Prostate gland (tissue), 2 donors: Measurements from ENCODE around the gene RC3H2. TPM values are rescaled to one million over a fixed set of nuclear protein-coding genes. Genes with fewer than 3 reads are reported as not detected.
"Not testable (repeated sequence)": the region's sequence is repeated elsewhere in the genome, so short reads cannot be mapped to it uniquely, and the experiment has no call there.

ENCODE experiments used
- DNase-seq: peaks from one replicate; pipeline ENCODE4 v3.0.0-alpha.2; 2019; ENCODE audit warnings: low spot score
- H3K27ac ChIP-seq, 2 donors: fragments of 200-600 bp; sonication (generic); 2 replicates each; pipeline ENCODE4 v1.5.1; 2017 to 2019
- H3K27me3 ChIP-seq: fragments of 200-600 bp; sonication (generic); replicated peaks from 2 replicates; pipeline ENCODE4 v1.5.1; 2019; ENCODE audit not compliant: insufficient read depth
- H3K36me3 ChIP-seq, 2 donors: fragments of 200-600 bp; sonication (generic); 1 replicate in 1 of 2; 2 replicates in 1 of 2; pipeline versions ENCODE4 v1.5.1 to v1.8.1; 2017 to 2019
- H3K4me1 ChIP-seq: fragments of 200-600 bp; sonication (generic); replicated peaks from 2 replicates; pipeline ENCODE4 v1.5.1; 2019
- H3K4me3 ChIP-seq, 2 donors: fragments of 200-600 bp; sonication (generic); 2 replicates each; pipeline ENCODE4 v1.5.1; 2017 to 2019
- H3K9me3 ChIP-seq: fragments of 200-600 bp; sonication (generic); 2 replicates; pipeline ENCODE4 v1.5.1; 2017
- POLR2A ChIP-seq: fragments of 450-650 bp; IDR thresholded peaks from one replicate; pipeline ENCODE4 v1.6.1; 2016; ENCODE audit warnings: antibody characterized with exemption, mild to moderate bottlenecking
- POLR2AphosphoS5 ChIP-seq: sonication (generic); formaldehyde crosslinking; IDR thresholded peaks from one replicate; pipeline ENCODE4 v1.6.1; 2017; ENCODE audit warnings: antibody characterized with exemption
- WGBS: methylation state at CpG from one replicate; pipeline ENCODE4 v1.1.5; 2018; 5-methylcytosine and 5-hydroxymethylcytosine counted together
- intact Hi-C: fragments of 100-400 bp; cut with DNase I; formaldehyde crosslinking; loops from one replicate; pipeline ENCODE4 v1.14.2; 2022
- total RNA-seq, 2 donors: library from RNA; depleted of rRNA; stranded (reverse); fragments of >200 nt; gene quantifications; one replicate each; pipeline ENCODE4 v1.1.0, GENCODE V29; 2016
- TF ChIP-seq, protein P1 (sequence below), 4 experiments: fragments of 200-600 bp in 2 of 4; fragments of 450-650 bp in 2 of 4; sonication (generic) in 2 of 4; IDR thresholded peaks; 1 replicate in 3 of 4; 2 replicates in 1 of 4; pipeline ENCODE4 v1.5.1; 2016 to 2019; ENCODE audit warnings: antibody characterized with exemption in 4 of 4, mild to moderate bottlenecking in 2 of 4, moderate library complexity in 2 of 4

The RC3H2 gene
- total RNA-seq, 2 donors from 2014 or later = 25.8 to 47.9 TPM

DNA sequence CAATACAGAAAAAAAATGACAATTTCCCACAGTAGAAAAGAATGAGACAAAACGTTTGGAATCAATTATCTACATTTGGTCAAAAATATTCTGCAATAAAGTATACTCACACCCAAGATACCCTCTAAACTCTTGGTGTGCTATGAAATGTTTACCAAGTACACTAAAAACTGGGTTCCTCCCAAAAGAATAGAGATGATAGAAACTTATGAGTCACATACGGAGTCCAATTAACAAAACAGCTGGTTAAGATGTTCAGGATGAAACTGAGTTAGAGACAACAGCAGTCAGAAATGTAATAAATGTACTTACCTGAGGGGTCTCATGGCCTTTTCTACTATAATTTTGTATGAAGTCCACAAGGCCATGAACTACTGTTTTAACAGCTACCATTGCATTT lies 25.7 kb downstream of the RC3H2 start:
- DNase-seq = no peak
- intact Hi-C loops = no loop called here
- H3K27ac ChIP-seq = no peak overlapping the region
- H3K27me3 ChIP-seq = no peaks in the 10 kb centered on the region
- peaks cover 0 to 3% of the 10 kb centered on the region in 2 donors for H3K36me3 ChIP-seq
- H3K9me3 ChIP-seq = no peaks in the 10 kb centered on the region
- H3K4me3 ChIP-seq = no peak overlapping the region
- no peaks in the 10 kb centered on the region for H3K4me1 ChIP-seq
- WGBS = 75% methylated on average over 2 of the region's 2 CpGs
- TF ChIP-seq POLR2AphosphoS5 (no peak), POLR2A (no peak)
- TF ChIP-seq, protein P1, sequence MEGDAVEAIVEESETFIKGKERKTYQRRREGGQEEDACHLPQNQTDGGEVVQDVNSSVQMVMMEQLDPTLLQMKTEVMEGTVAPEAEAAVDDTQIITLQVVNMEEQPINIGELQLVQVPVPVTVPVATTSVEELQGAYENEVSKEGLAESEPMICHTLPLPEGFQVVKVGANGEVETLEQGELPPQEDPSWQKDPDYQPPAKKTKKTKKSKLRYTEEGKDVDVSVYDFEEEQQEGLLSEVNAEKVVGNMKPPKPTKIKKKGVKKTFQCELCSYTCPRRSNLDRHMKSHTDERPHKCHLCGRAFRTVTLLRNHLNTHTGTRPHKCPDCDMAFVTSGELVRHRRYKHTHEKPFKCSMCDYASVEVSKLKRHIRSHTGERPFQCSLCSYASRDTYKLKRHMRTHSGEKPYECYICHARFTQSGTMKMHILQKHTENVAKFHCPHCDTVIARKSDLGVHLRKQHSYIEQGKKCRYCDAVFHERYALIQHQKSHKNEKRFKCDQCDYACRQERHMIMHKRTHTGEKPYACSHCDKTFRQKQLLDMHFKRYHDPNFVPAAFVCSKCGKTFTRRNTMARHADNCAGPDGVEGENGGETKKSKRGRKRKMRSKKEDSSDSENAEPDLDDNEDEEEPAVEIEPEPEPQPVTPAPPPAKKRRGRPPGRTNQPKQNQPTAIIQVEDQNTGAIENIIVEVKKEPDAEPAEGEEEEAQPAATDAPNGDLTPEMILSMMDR (IDR thresholded peaks at IDR 0.05) = no peak

DNA sequence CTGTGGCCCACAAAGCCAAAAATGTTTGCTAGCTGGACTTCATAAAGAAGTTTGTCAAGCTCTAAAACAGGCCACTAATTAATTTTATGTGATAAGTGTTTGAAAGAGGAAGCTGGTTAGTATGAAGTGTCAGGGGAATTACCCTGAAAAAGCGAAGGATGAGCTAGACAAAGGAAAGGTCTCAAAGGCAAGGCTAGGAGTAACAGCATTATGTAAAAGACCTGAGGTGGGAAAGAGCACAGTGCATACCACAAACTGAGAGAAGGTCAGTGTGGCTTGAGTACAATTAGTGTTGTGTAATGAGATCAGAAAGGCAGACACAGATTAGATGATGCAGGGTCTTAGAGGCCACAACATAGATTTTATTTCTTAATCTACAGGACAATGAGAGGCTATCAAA lies 29.6 kb downstream of the RC3H2 start:
- WGBS = 81% methylated on average over 1 of the region's 1 CpG
- Histone ChIP-seq H3K4me3 (no peak overlapping the region), H3K36me3 (peaks cover 0 to 3% of the 10 kb centered on the region in 2 donors), H3K9me3 (no peaks in the 10 kb centered on the region), H3K27ac (no peak overlapping the region), H3K27me3 (no peaks in the 10 kb centered on the region), H3K4me1 (no peaks in the 10 kb centered on the region)
- no peak for TF ChIP-seq POLR2AphosphoS5
- TF ChIP-seq, protein P1 (IDR thresholded peaks at IDR 0.05) = no peak
- TF ChIP-seq POLR2A = no peak
- intact Hi-C loops = no loop called here
- no peak for DNase-seq

DNA sequence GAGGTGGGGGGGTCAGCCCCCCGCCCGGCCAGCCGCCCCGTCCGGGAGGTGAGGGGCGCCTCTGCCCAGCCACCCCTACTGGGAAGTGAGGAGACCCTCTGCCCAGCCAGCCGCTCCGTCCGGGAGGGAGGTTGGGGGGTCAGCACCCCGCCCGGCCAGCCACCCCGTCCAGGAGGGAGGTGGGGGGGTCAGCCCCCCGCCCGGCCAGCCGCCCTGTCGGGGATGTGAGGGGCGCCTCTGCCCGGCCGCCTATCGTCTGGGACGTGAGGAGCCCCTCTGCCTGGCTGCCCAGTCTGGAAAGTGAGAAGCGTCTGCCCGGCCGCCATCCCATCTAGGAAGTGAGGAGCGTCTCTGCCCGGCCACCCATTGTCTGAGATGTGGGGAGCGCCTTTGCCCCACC lies 37.9 kb downstream of the RC3H2 start:
- intact Hi-C loops, H3K9me3 ChIP-seq, H3K36me3 ChIP-seq: not testable (repeated sequence)

DNA sequence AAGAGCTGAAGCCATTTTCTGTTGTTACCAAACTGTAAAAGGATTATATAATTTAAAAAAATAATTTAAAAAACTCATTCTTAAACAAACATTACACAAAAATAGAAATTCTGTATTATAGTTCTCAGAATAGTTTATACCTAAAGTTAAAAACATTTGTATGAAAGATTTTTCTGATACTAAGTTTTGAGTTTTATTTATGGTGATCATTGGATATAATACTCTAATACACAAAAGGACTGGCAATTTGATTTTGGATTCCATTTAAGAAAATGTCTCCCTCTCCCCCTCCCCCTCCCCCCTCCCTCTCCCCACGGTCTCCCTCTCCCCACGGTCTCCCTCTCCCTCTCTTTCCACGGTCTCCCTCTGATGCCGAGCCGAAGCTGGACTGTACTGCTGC lies 39.1 kb downstream of the RC3H2 start:
- DNase-seq = no peak
- Histone ChIP-seq H3K36me3 (no peaks in the 10 kb centered on the region), H3K27me3 (no peaks in the 10 kb centered on the region), H3K4me1 (no peaks in the 10 kb centered on the region), H3K9me3 (no peaks in the 10 kb centered on the region), H3K4me3 (no peak overlapping the region), H3K27ac (no peak overlapping the region)
- WGBS = 88% methylated on average over 4 of the region's 5 CpGs
- intact Hi-C loops = no loop called here
- no peak for TF ChIP-seq POLR2A
- TF ChIP-seq, protein P1 (IDR thresholded peaks at IDR 0.05) = no peak

More for the DNA sequence above, 37.9 kb downstream of the RC3H2 start:
- not testable (repeated sequence) for H3K27me3 ChIP-seq, H3K4me1 ChIP-seq, DNase-seq, H3K4me3 ChIP-seq, H3K27ac ChIP-seq
- no CpG with 5 or more reads among the region's 27 CpGs for WGBS

DNA sequence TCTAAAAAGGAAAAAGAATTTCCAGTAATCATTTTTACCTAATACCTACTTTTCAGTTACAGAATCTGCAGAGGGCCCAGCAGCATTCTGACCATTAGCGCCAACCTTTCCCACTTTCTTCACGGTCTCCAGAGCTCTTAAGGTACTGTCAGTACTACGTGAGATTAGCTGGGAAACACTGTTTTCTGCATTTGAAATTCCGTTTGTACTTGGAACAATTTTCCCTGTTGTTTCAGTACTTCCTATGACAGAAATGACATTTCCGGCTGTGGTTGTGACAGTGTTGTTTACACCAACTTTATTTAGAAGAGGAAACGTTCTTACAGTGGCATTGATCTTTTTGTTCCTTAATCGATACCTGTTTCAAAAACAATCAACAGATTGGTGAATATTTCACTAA lies 39.9 kb downstream of the RC3H2 start:
- TF ChIP-seq, protein P1 (IDR thresholded peaks at IDR 0.05) = no peak
- TF ChIP-seq POLR2A = no peak
- no peak for TF ChIP-seq POLR2AphosphoS5
- H3K4me1 ChIP-seq = no peaks in the 10 kb centered on the region
- DNase-seq = no peak
- H3K27me3 ChIP-seq = no peaks in the 10 kb centered on the region
- intact Hi-C loops = no loop called here
- no peaks in the 10 kb centered on the region for H3K9me3 ChIP-seq
- H3K27ac ChIP-seq = no peak overlapping the region
- 85% methylated on average over 7 of the region's 7 CpGs for WGBS
- H3K4me3 ChIP-seq = no peak overlapping the region
- H3K36me3 ChIP-seq = no peaks in the 10 kb centered on the region
